ENCODE measurements around the gene RALB. TPM values are rescaled to one million over a fixed set of nuclear protein-coding genes. Genes with fewer than 3 reads are reported as not detected.

RALB gene, protein sequence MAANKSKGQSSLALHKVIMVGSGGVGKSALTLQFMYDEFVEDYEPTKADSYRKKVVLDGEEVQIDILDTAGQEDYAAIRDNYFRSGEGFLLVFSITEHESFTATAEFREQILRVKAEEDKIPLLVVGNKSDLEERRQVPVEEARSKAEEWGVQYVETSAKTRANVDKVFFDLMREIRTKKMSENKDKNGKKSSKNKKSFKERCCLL
- 10 to 100 TPM; 52.5 to 52.9 TPM for total RNA-seq

DNA sequence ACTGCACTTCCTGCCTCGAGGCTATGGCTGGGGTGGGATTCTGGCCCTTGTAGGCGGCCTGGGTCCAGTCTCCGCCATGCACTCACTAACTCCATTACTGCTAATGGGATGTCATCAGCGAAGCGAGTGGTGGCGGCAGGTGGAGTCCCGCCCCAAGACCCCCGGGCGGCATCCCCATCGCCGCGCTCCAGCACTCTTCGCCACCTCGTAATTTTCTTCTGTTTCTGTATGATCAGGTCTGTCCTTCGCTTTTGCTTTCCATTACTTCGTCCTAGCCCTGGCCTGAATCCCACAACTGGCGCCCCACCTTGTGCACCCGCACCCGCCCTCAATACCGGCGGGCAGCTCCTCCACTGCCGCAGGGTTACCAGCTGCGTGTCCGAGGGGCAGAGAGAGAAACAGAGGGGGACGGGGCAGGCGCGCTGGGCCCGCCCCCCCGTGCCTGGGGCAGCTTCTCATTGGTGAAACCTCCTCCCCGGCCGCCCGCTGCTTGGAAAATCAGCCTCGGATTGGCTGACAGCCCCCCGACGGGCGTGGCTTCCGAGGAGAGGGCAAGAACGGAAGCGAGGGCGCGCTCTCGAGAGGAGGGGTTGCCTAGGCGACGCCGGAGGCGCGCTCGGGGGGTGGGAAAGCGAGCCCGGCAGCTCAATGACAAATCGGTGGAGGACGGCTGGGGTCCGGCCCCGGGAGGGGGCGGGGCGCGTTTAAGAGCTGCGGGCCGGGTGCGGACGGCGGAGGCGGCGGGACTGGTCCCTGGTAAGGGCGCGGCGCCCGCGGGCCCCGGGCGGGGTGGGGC, at the start of gene RALB:
RALB (plus strand) TSS at position 628 of the 796 bp plus-strand sequence. CDS start 25,813 bp downstream, outside the sequence.
- H3K4me3 Mint-ChIP-seq, result peak within 1 kb of the TSS; percentile 98
- peak within 1 kb of the TSS; percentile 83 for H3K27ac Mint-ChIP-seq
- DNase-seq, result peak; percentile 99
- H3K36me3 Mint-ChIP-seq, result peaks cover 12% of the 10 kb centered on the region
- intact Hi-C loops (cut with micrococcal nuclease), result loop anchor here (1.0 kb wide), 7 partner anchors 9 to 493 kb away; partner anchors contain the start of genes PTPN4 and TMEM185B
- H3K27me3 Mint-ChIP-seq, result peaks cover 7% of the 10 kb centered on the region
- H3K9me3 Mint-ChIP-seq, result no peaks in the 10 kb centered on the region
- peaks cover 43% of the 10 kb centered on the region for H3K4me1 Mint-ChIP-seq (ENCODE audit: low read depth)
- POLR2A ChIA-PET, result interaction anchor here (0.9 to 1.7 kb wide), 7 partner anchors 9 to 76 kb away, joined by 3 to 12 read pairs (median 4); partner anchors contain the start of gene TMEM185B
- CTCF ChIA-PET, result interaction anchor here (0.6 to 2.6 kb wide), 10 partner anchors 12 to 77 kb away, joined by 3 to 20 read pairs (median 4); partner anchors contain the start of gene TMEM185B

- DNase-seq, result no peak
- CTCF ChIA-PET, result interaction anchor here (0.8 to 2.3 kb wide), 3 partner anchors 29 to 111 kb away, joined by 3 to 9 read pairs (median 4); no protein-coding TSS in a partner anchor
- POLR2A ChIA-PET, result no interaction called here
- peaks cover 2% of the 10 kb centered on the region for H3K36me3 Mint-ChIP-seq
- H3K9me3 Mint-ChIP-seq, result peaks cover 4% of the 10 kb centered on the region
- no peaks in the 10 kb centered on the region for H3K4me1 Mint-ChIP-seq (ENCODE audit: low read depth)
- H3K4me3 Mint-ChIP-seq, result no peak overlapping the region
- intact Hi-C loops (cut with micrococcal nuclease), result no loop called here
- no peaks in the 10 kb centered on the region for H3K27me3 Mint-ChIP-seq
- no peak overlapping the region for H3K27ac Mint-ChIP-seq
Observed at GRCh38 chr2:120203251-120204021, 49.2 kb upstream of the RALB start.

DNA sequence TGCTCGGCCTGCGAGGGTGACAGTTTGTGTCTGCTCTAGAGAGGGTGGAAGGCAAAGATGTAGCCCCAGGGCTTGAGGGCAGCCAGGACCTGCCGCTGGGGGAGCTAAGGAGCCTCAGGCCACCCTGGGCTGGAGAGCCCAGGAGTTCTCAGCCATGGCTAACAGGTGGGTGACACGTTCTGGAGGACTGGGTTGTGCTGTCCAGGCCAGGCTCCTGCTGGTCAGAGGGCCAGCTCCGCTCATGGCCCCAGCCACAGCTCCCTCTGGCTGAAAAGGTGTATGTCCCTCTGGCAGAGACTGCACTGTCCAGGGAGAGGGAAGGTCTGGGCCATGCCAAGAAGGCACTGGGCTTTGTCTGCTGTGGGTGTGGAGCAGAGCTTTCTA, 48.6 kb upstream of the RALB start:
- Mint-ChIP-seq H3K27ac (no peak overlapping the region), H3K4me1 (ENCODE audit: low read depth) (no peaks in the 10 kb centered on the region), H3K9me3 (no peaks in the 10 kb centered on the region), H3K27me3 (no peaks in the 10 kb centered on the region), H3K36me3 (no peaks in the 10 kb centered on the region), H3K4me3 (no peak overlapping the region)
- CTCF ChIA-PET, result interaction anchor here (0.8 kb wide), 2 partner anchors 109 to 111 kb away, joined by 3 to 4 read pairs; no protein-coding TSS in a partner anchor
- DNase-seq, result no peak
- POLR2A ChIA-PET, result no interaction called here
- intact Hi-C loops (cut with micrococcal nuclease), result no loop called here

DNA sequence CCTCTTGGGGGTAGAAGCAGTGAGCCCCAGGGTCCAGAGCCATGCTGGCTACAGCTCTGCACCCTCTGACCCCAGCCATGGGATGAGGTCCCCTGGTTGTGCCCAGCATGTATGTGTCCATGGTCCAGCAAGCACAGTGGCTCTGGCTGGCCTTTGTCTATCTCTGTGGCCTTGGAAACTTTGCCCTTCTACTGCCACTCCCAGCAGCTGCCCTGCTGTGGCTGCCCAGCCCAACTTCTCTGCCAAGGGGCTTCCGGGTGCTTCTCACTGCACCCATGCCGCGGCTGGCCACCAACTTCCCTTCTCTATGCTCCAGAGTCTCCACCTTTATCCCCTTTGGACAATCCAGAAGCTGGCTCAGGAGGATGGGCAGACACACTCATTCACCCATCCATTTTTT, 48.2 kb upstream of the RALB start:
- no peaks in the 10 kb centered on the region for H3K36me3 Mint-ChIP-seq
- H3K27me3 Mint-ChIP-seq, result no peaks in the 10 kb centered on the region
- no peak overlapping the region for H3K4me3 Mint-ChIP-seq
- H3K9me3 Mint-ChIP-seq, result no peaks in the 10 kb centered on the region
- POLR2A ChIA-PET, result no interaction called here
- DNase-seq, result no peak
- H3K27ac Mint-ChIP-seq, result no peak overlapping the region
- CTCF ChIA-PET, result interaction anchor here (0.8 to 3.0 kb wide), 3 partner anchors 109 to 110 kb away, joined by 3 to 17 read pairs (median 4); no protein-coding TSS in a partner anchor
- intact Hi-C loops (cut with micrococcal nuclease), result no loop called here
- H3K4me1 Mint-ChIP-seq (ENCODE audit: low read depth), result no peaks in the 10 kb centered on the region

GRCh38 chr2:120204945-120205670, 47.5 kb upstream of the RALB start:
- POLR2A ChIA-PET, result no interaction called here
- CTCF ChIA-PET, result interaction anchor here (1.0 to 3.0 kb wide), 2 partner anchors 30 to 108 kb away, joined by 4 to 17 read pairs; no protein-coding TSS in a partner anchor
- intact Hi-C loops (cut with micrococcal nuclease), result no loop called here
- H3K27me3 Mint-ChIP-seq, result no peaks in the 10 kb centered on the region
- H3K4me1 Mint-ChIP-seq (ENCODE audit: low read depth), result no peaks in the 10 kb centered on the region
- no peak for DNase-seq
- H3K4me3 Mint-ChIP-seq, result no peak overlapping the region
- H3K36me3 Mint-ChIP-seq, result no peaks in the 10 kb centered on the region
- H3K9me3 Mint-ChIP-seq, result no peaks in the 10 kb centered on the region
- no peak overlapping the region for H3K27ac Mint-ChIP-seq

GRCh38 chr2:120206022-120206581, 46.5 kb upstream of the RALB start:
- Mint-ChIP-seq H3K36me3 (no peaks in the 10 kb centered on the region), H3K27ac (no peak overlapping the region), H3K9me3 (no peaks in the 10 kb centered on the region), H3K27me3 (no peaks in the 10 kb centered on the region), H3K4me3 (no peak overlapping the region), H3K4me1 (ENCODE audit: low read depth) (no peaks in the 10 kb centered on the region)
- intact Hi-C loops (cut with micrococcal nuclease), result loop anchor here (1.0 kb wide), 1 partner anchor 107 kb away; no protein-coding TSS in a partner anchor
- CTCF ChIA-PET, result interaction anchor here (0.6 to 3.0 kb wide), 6 partner anchors 9 to 502 kb away, joined by 3 to 17 read pairs (median 4); no protein-coding TSS in a partner anchor
- DNase-seq, result peak; percentile 66
- POLR2A ChIA-PET, result no interaction called here

GRCh38 chr2:120208381-120209353, 44.0 kb upstream of the RALB start:
- intact Hi-C loops (cut with micrococcal nuclease), result no loop called here
- Mint-ChIP-seq H3K36me3 (no peaks in the 10 kb centered on the region), H3K4me3 (no peak overlapping the region), H3K4me1 (ENCODE audit: low read depth) (no peaks in the 10 kb centered on the region), H3K27me3 (no peaks in the 10 kb centered on the region), H3K27ac (no peak overlapping the region), H3K9me3 (no peaks in the 10 kb centered on the region)
- ChIA-PET POLR2A (no interaction called here), CTCF (interaction anchor here (0.8 to 2.9 kb wide), 3 partner anchors 11 to 104 kb away, joined by 3 to 14 read pairs (median 6); no protein-coding TSS in a partner anchor)
- no peak for DNase-seq

- Mint-ChIP-seq H3K4me1 (ENCODE audit: low read depth) (no peaks in the 10 kb centered on the region), H3K27me3 (no peaks in the 10 kb centered on the region), H3K27ac (peak overlapping the region; percentile 44), H3K4me3 (no peak overlapping the region), H3K36me3 (no peaks in the 10 kb centered on the region), H3K9me3 (no peaks in the 10 kb centered on the region)
- CTCF ChIA-PET, result interaction anchor here (1.0 kb wide), 2 partner anchors 31 to 103 kb away, joined by 3 read pairs; no protein-coding TSS in a partner anchor
- POLR2A ChIA-PET, result no interaction called here
- intact Hi-C loops (cut with micrococcal nuclease), result no loop called here
- DNase-seq, result no peak
Observed at GRCh38 chr2:120209427-120210269, 43.0 kb upstream of the RALB start.

- Mint-ChIP-seq H3K9me3 (no peaks in the 10 kb centered on the region), H3K4me1 (ENCODE audit: low read depth) (no peaks in the 10 kb centered on the region), H3K27ac (peak overlapping the region; percentile 44), H3K4me3 (no peak overlapping the region), H3K36me3 (no peaks in the 10 kb centered on the region), H3K27me3 (no peaks in the 10 kb centered on the region)
- intact Hi-C loops (cut with micrococcal nuclease), result no loop called here
- ChIA-PET CTCF (interaction anchor here (1.0 kb wide), 2 partner anchors 32 to 103 kb away, joined by 3 read pairs; no protein-coding TSS in a partner anchor), POLR2A (no interaction called here)
- DNase-seq, result peak; percentile 27
Observed at GRCh38 chr2:120210270-120210693, 42.4 kb upstream of the RALB start.

All from activated CD4-positive, alpha-beta memory T cell treated with anti-CD3 and anti-CD28 coated beads for 36 hours (primary cell).